Activated CD4-positive, alpha-beta T cell treated with anti-CD3 and anti-CD28 coated beads for 36 hours (primary cell): ENCODE data around the gene ATXN1. TPM values are rescaled to one million over a fixed set of nuclear protein-coding genes. Genes with fewer than 3 reads are reported as not detected.
"Not testable (repeated sequence)": the region's sequence is repeated elsewhere in the genome, so short reads cannot be mapped to it uniquely, and the experiment has no call there.

ENCODE experiments used
- ATAC-seq: fragments of 200-7000 bp; cut with Tn5 transposase; one replicate; pipeline ENCODE4 v1.10.0; 2021; ENCODE audit warnings: mild to moderate bottlenecking, moderate library complexity
- CTCF ChIA-PET: fragments of 350-600 bp; sonication (Branson Sonifier 250); formaldehyde crosslinking; loops from one replicate; lab custom pipeline; 2021; ENCODE audit warnings: antibody characterized with exemption; lab: Charles Lee
- POLR2A ChIA-PET: fragments of 350-600 bp; sonication (Branson Sonifier 250); formaldehyde crosslinking; loops from one replicate; lab custom pipeline; 2021; ENCODE audit warnings: antibody characterized with exemption, inconsistent platforms; lab: Charles Lee
- DNase-seq: peaks from one replicate; pipeline ENCODE4 v3.0.0-alpha.2; 2020
- H3K27ac Mint-ChIP-seq: one replicate; pipeline ENCODE4 v1.8.0; 2021; ENCODE audit warnings: mixed read lengths
- H3K27me3 Mint-ChIP-seq: one replicate; pipeline ENCODE4 v1.8.0; 2021; ENCODE audit warnings: mixed read lengths
- H3K36me3 Mint-ChIP-seq: one replicate; pipeline ENCODE4 v1.8.0; 2021; ENCODE audit warnings: low read depth, mixed read lengths
- H3K4me1 Mint-ChIP-seq: one replicate; pipeline ENCODE4 v1.8.0; 2021; ENCODE audit warnings: mixed read lengths
- H3K4me3 Mint-ChIP-seq: one replicate; pipeline ENCODE4 v1.8.0; 2021; ENCODE audit warnings: mild to moderate bottlenecking, moderate library complexity, mixed read lengths
- H3K9me3 Mint-ChIP-seq: one replicate; pipeline ENCODE4 v1.8.0; 2021; ENCODE audit warnings: low read depth, mixed read lengths
- intact Hi-C, 2 experiments: fragments of 100-400 bp; cut with DNase I in 1 of 2; cut with micrococcal nuclease in 1 of 2; formaldehyde crosslinking; loops; one replicate each; pipeline versions ENCODE4 v1.14.2 to v1.15.1; 2022 to 2024; cut with DNase I, micrococcal nuclease
- total RNA-seq, 2 experiments: library from RNA; stranded (reverse); gene quantifications; one replicate each; pipeline ENCODE4 v1.2.3, GENCODE V29; 2021

The ATXN1 gene
- total RNA-seq, 2 experiments from 2014 or later: 19.8 to 22.8 TPM

DNA sequence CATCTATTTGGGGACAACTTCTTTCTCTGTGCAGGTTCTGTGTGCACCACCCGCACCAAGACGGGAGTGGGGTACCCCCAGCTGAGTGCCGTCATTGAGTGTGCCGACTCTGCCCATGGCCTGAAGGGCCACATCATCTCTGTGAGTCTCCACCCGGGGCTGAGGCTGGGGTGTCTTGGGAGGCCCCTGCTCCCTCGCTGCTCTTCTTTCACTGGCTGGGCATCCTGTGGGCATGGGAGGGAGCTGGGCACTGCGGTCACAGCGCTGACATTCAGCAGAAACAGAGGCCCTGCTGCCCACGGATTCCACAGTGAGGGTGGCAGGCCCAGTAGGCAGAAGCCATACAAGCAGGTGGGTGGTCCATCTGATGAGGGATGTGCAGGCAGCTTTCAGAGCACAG is 482.5 kb downstream of the ATXN1 start:
- Mint-ChIP-seq H3K9me3 (no peaks in the 10 kb centered on the region), H3K4me1 (no peaks in the 10 kb centered on the region), H3K36me3 (no peaks in the 10 kb centered on the region), H3K27me3 (no peaks in the 10 kb centered on the region), H3K27ac (no peak overlapping the region), H3K4me3 (no peak overlapping the region)
- DNase-seq (no peak), ATAC-seq (no peak)
- intact Hi-C loops: no loop called here
- CTCF ChIA-PET: no interaction called here
- POLR2A ChIA-PET: interaction anchor here (0.6 kb wide), 1 partner anchor 22 kb away, joined by 3 read pairs; no protein-coding TSS in a partner anchor

- no peak for ATAC-seq
- ChIA-PET POLR2A (interaction anchor here (0.6 kb wide), 1 partner anchor 22 kb away, joined by 3 read pairs; no protein-coding TSS in a partner anchor), CTCF (interaction anchor here (0.6 to 2.2 kb wide), 2 partner anchors 8 to 21 kb away, joined by 3 to 7 read pairs; no protein-coding TSS in a partner anchor)
- Mint-ChIP-seq H3K27me3 (no peaks in the 10 kb centered on the region), H3K9me3 (no peaks in the 10 kb centered on the region), H3K4me1 (no peaks in the 10 kb centered on the region), H3K36me3 (no peaks in the 10 kb centered on the region), H3K27ac (no peak overlapping the region), H3K4me3 (no peak overlapping the region)
- no peak for DNase-seq
- intact Hi-C loops: no loop called here
Measured at GRCh38 chr6:16278048-16278724, 483.1 kb downstream of the ATXN1 start.

GRCh38 chr6:16277101-16277981 is 483.9 kb downstream of the ATXN1 start:
- Mint-ChIP-seq H3K27ac (no peak overlapping the region), H3K4me3 (no peak overlapping the region), H3K36me3 (no peaks in the 10 kb centered on the region), H3K4me1 (no peaks in the 10 kb centered on the region), H3K27me3 (no peaks in the 10 kb centered on the region), H3K9me3 (no peaks in the 10 kb centered on the region)
- ChIA-PET POLR2A (no interaction called here), CTCF (interaction anchor here (0.6 to 2.2 kb wide), 2 partner anchors 9 to 21 kb away, joined by 3 to 7 read pairs; no protein-coding TSS in a partner anchor)
- intact Hi-C loops: no loop called here
- ATAC-seq: peak; percentile 78
- DNase-seq: peak; percentile 56

DNA sequence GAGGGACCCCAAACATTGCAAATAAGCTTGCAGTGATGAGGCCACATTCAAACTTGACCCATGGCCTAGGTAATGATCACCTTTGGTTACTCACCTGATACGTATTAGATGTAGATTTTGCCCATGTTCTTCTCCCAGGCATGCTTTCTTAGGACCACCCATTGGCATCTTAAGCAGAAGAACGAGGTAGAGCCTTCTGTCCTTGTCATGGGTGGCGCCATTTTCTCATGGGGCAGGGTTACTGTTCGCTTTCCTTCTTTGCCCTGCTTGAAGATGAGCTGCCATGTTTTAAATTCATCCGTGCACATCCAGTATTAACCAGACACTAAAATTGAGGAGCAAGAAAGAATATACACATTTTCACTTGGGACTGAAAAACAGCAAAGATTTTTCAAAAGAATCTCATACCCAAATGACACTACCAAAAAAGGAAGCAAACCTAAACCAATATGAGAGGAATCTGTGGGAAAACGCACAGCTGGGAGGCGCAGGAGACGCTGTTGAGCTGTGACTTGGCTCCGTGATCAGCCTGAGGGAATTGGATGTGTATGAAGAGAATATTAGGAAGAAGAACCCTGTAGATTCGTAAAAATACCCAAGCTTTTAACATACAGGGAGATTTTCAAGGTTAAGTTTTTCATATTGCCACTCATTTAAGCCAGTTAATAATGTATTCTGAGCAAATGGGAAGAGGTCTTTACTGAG is 486.2 kb downstream of the ATXN1 start:
- Mint-ChIP-seq H3K4me1 (no peaks in the 10 kb centered on the region), H3K9me3 (no peaks in the 10 kb centered on the region), H3K27ac (no peak overlapping the region), H3K36me3 (no peaks in the 10 kb centered on the region), H3K4me3 (no peak overlapping the region), H3K27me3 (no peaks in the 10 kb centered on the region)
- DNase-seq (no peak), ATAC-seq (no peak)
- intact Hi-C loops: no loop called here
- CTCF ChIA-PET: no interaction called here
- POLR2A ChIA-PET: no interaction called here

DNA sequence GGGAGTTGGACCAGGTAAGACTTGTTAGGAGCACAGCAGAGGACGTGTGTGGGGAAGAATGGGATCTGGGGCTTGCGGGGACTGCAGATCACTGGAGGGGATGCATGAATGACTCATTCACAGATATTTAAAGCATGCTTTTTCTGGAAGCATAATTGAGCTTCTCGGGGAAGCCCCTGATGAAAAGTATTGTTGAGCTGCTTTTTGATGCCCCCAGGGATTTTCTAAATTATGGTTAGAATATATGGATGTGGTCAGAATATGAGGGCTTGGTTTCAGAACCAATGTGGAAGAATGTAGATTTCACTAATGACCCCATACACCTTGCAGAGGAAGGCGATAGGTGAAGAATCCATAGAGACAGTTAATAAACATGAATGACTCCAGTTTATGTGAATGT is 486.8 kb downstream of the ATXN1 start:
- Mint-ChIP-seq H3K36me3 (no peaks in the 10 kb centered on the region), H3K27me3 (no peaks in the 10 kb centered on the region), H3K27ac (no peak overlapping the region), H3K4me1 (no peaks in the 10 kb centered on the region), H3K4me3 (no peak overlapping the region), H3K9me3 (no peaks in the 10 kb centered on the region)
- DNase-seq (no peak), ATAC-seq (no peak)
- intact Hi-C loops: no loop called here
- ChIA-PET POLR2A (no interaction called here), CTCF (no interaction called here)

DNA sequence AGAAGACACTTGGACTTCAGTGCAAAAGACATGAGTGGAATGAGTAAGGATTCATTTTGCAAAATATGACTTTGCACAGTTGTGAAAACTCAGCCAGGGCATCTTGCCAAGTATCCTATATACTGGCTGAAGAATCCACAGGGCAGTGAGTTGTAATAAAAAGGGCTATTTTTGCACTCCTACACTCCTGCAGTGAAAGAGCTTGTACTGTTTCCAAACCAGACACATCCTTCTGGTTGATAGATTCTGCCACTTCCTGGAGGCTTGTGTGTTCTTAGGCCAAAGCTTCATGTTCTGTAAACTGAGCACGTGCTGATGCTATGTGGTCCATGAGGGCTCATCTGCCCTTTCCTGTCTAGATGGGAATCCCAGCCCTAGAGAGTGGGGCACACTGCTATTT is 488.0 kb downstream of the ATXN1 start:
- POLR2A ChIA-PET: interaction anchor here (0.6 kb wide), 1 partner anchor 145 kb away, joined by 3 read pairs; no protein-coding TSS in a partner anchor

DNA sequence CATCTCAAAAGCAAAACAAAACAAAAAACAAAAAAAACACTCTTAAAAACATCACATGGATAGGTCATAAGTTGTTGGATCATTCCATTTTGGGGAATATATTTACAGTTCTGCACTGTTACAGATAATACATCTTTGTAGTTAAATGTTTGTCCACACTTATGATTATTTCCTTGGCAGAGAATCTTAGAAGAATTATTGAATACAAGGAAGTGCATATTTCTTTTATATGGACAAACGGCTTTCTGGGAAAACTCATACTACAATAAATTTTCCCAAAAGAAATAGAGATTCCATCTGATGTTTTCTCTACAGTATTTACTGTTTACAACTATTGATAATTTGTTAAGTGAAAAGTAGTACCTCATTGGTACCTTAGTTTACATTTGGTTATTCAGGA is 489.1 kb downstream of the ATXN1 start:
- ChIA-PET CTCF (interaction anchor here (0.8 kb wide), 1 partner anchor 26 kb away, joined by 3 read pairs; no protein-coding TSS in a partner anchor), POLR2A (no interaction called here)
- Mint-ChIP-seq H3K36me3 (no peaks in the 10 kb centered on the region), H3K9me3 (no peaks in the 10 kb centered on the region), H3K27me3 (no peaks in the 10 kb centered on the region), H3K27ac (no peak overlapping the region), H3K4me3 (no peak overlapping the region), H3K4me1 (no peaks in the 10 kb centered on the region)
- intact Hi-C loops: no loop called here
- ATAC-seq (no peak), DNase-seq (no peak)

More for the DNA sequence above, 488.0 kb downstream of the ATXN1 start:
- CTCF ChIA-PET: interaction anchor here (0.8 kb wide), 1 partner anchor 25 kb away, joined by 3 read pairs; no protein-coding TSS in a partner anchor
- Mint-ChIP-seq H3K4me3 (no peak overlapping the region), H3K27me3 (no peaks in the 10 kb centered on the region), H3K36me3 (no peaks in the 10 kb centered on the region), H3K4me1 (no peaks in the 10 kb centered on the region), H3K27ac (no peak overlapping the region), H3K9me3 (no peaks in the 10 kb centered on the region)
- no peak for DNase-seq
- no peak for ATAC-seq
- intact Hi-C loops: no loop called here

DNA sequence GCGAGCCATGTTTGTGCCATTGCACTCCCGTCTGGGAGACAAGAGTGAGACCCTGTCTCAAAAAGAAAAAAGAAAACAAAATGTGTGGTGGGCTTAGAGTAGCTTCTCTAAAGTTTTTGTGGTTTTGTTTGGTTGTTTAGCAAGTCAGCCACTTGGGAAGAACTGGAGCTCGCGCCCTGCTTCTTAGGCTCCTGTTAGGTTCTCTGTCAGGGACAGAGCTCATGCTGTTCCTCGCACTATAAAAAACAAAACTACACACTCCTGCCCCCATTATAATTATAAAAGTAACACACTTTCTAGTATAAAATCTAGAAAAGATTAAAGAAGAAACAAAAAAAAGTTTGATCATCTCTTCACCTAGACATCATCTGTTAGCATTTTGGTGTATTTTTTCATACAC is 489.8 kb downstream of the ATXN1 start:
- POLR2A ChIA-PET: no interaction called here
- Mint-ChIP-seq H3K4me1 (no peaks in the 10 kb centered on the region), H3K9me3 (no peaks in the 10 kb centered on the region), H3K27me3 (no peaks in the 10 kb centered on the region), H3K4me3 (no peak overlapping the region), H3K36me3 (no peaks in the 10 kb centered on the region), H3K27ac (no peak overlapping the region)
- no peak for ATAC-seq
- intact Hi-C loops: no loop called here
- CTCF ChIA-PET: no interaction called here
- no peak for DNase-seq

GRCh38 chr6:16270178-16270794 is 491.0 kb downstream of the ATXN1 start:
- Mint-ChIP-seq H3K27me3 (no peaks in the 10 kb centered on the region), H3K9me3 (no peaks in the 10 kb centered on the region), H3K4me3 (no peak overlapping the region), H3K36me3 (no peaks in the 10 kb centered on the region), H3K27ac (no peak overlapping the region), H3K4me1 (no peaks in the 10 kb centered on the region)
- ATAC-seq (no peak), DNase-seq (no peak)
- POLR2A ChIA-PET: no interaction called here
- intact Hi-C loops: no loop called here
- CTCF ChIA-PET: no interaction called here

- POLR2A ChIA-PET, H3K36me3 Mint-ChIP-seq, DNase-seq, intact Hi-C loops, H3K4me3 Mint-ChIP-seq, H3K9me3 Mint-ChIP-seq, H3K27me3 Mint-ChIP-seq, H3K27ac Mint-ChIP-seq, ATAC-seq, H3K4me1 Mint-ChIP-seq: not testable (repeated sequence)
- CTCF ChIA-PET: interaction anchor here (1.2 kb wide), 1 partner anchor 13 kb away, joined by 5 read pairs; no protein-coding TSS in a partner anchor
Measured at GRCh38 chr6:16269442-16270070, 491.7 kb downstream of the ATXN1 start.
